PC-9 (cell line): Measurements from ENCODE around the gene CD9. TPM values are rescaled to one million over a fixed set of nuclear protein-coding genes. Genes with fewer than 3 reads are reported as not detected.

ENCODE experiments used
- BruUV-seq: library from RNA; stranded (reverse); fragments of 400-500 nt; replicated peaks from 2 replicates; lab custom pipeline; 2021; lab: Mats Ljungman, UMichigan
- CTCF ChIA-PET: fragments of 300-600 bp; sonication (Branson Sonifier 250); formaldehyde crosslinking; loops from one replicate; lab custom pipeline; 2022; ENCODE audit warnings: antibody characterized with exemption; lab: Charles Lee
- POLR2A ChIA-PET: fragments of 300-600 bp; sonication (Branson Sonifier 250); formaldehyde crosslinking; loops from one replicate; lab custom pipeline; 2022; ENCODE audit warnings: antibody characterized with exemption; ENCODE audit not compliant: unreplicated experiment; lab: Charles Lee
- DNase-seq, 2 experiments: peaks; one replicate each; pipeline versions ENCODE4 v3.0.0 to v3.0.0-alpha.2; 2015 to 2022; ENCODE audit warnings: mixed read lengths in 1 of 2
- H2AFZ ChIP-seq: fragments of 200-600 bp; sonication (generic); 2 replicates; pipeline ENCODE4 v1.8.1; 2017; ENCODE audit warnings: antibody characterized with exemption
- H3F3A ChIP-seq: fragments of 200-600 bp; sonication (generic); 2 replicates; pipeline ENCODE4 v1.8.1; 2017; ENCODE audit warnings: antibody characterized with exemption, mild to moderate bottlenecking, low read depth; ENCODE audit not compliant: insufficient read depth
- H3K27ac ChIP-seq: fragments of 200-600 bp; sonication (generic); 2 replicates; pipeline ENCODE4 v1.6.1; 2016; ENCODE audit warnings: mixed run types
- H3K27me3 ChIP-seq: fragments of 200-600 bp; sonication (generic); 2 replicates; pipeline ENCODE4 v1.6.1; 2016; ENCODE audit warnings: low read depth, mixed run types; ENCODE audit not compliant: insufficient read depth
- H3K36me3 ChIP-seq: fragments of 200-600 bp; sonication (generic); 2 replicates; pipeline ENCODE4 v1.6.1; 2016; ENCODE audit warnings: low read depth, mixed run types
- H3K4me1 ChIP-seq: fragments of 200-600 bp; sonication (generic); replicated peaks from 2 replicates; pipeline ENCODE4 v1.6.1; 2016; ENCODE audit warnings: mixed run types; ENCODE audit not compliant: insufficient read depth
- H3K4me2 ChIP-seq: fragments of 200-600 bp; sonication (generic); 2 replicates; pipeline ENCODE4 v1.6.1; 2017; ENCODE audit warnings: mixed run types
- H3K4me3 ChIP-seq: fragments of 200-600 bp; sonication (generic); 2 replicates; pipeline ENCODE4 v1.6.1; 2016; ENCODE audit warnings: mixed run types
- H3K79me2 ChIP-seq: fragments of 200-600 bp; sonication (generic); 2 replicates; pipeline ENCODE4 v1.6.1; 2017; ENCODE audit warnings: low read depth, mixed run types
- H3K9me2 ChIP-seq: fragments of 200-600 bp; sonication (generic); 2 replicates; pipeline ENCODE4 v1.8.1; 2017; ENCODE audit warnings: mild to moderate bottlenecking; ENCODE audit not compliant: insufficient read depth
- H3K9me3 ChIP-seq: fragments of 200-600 bp; sonication (generic); 2 replicates; pipeline ENCODE4 v1.8.1; 2016; ENCODE audit warnings: low read depth; ENCODE audit not compliant: insufficient read depth
- H4K20me1 ChIP-seq: fragments of 200-600 bp; sonication (generic); 2 replicates; pipeline ENCODE4 v1.8.1; 2017; ENCODE audit not compliant: insufficient read depth
- CTCF ChIP-seq: fragments of 200-600 bp; sonication (generic); conservative IDR thresholded peaks from 2 replicates; pipeline ENCODE4 v1.6.1; 2017; ENCODE audit warnings: mixed run types, antibody characterized with exemption, mild to moderate bottlenecking, moderate library complexity
- EZH2 ChIP-seq: fragments of 200-600 bp; sonication (generic); IDR thresholded peaks from 2 replicates; pipeline ENCODE4 v1.8.0; 2017; ENCODE audit warnings: antibody characterized with exemption, low read depth
- intact Hi-C: fragments of 100-400 bp; cut with micrococcal nuclease; formaldehyde crosslinking; loops from one replicate; pipeline ENCODE4 v1.10.0; 2022; ENCODE audit not compliant: unreplicated experiment
- total RNA-seq: library from RNA; stranded (reverse); gene quantifications from 2 replicates; pipeline ENCODE4 v1.2.3, GENCODE V29; 2021

The CD9 gene
- total RNA-seq, 1 experiment from 2014 or later, result 374 TPM

- intact Hi-C loops, result no loop called here
- H3K4me1 ChIP-seq, result peaks cover 6% of the 10 kb centered on the region
- peaks cover 6% of the 10 kb centered on the region for H3F3A ChIP-seq
- no peaks in the 10 kb centered on the region for H3K79me2 ChIP-seq
- TF ChIP-seq EZH2, result no peak
- TF ChIP-seq CTCF, result no peak
- BruUV-seq, result no TSS peak
- no peak overlapping the region for H2AFZ ChIP-seq
- H3K36me3 ChIP-seq, result no peaks in the 10 kb centered on the region
- DNase-seq, result no peak
- ChIA-PET CTCF (interaction anchor here (0.6 kb wide), 1 partner anchor 48 kb away, joined by 8 read pairs; no protein-coding TSS in a partner anchor), POLR2A (no interaction called here)
- H3K27ac ChIP-seq, result no peak overlapping the region
- H3K9me3 ChIP-seq, result no peaks in the 10 kb centered on the region
- no peaks in the 10 kb centered on the region for H3K27me3 ChIP-seq
- H3K9me2 ChIP-seq, result no peaks in the 10 kb centered on the region; the same call in 1 of the 2 replicates
- H3K4me3 ChIP-seq, result no peak overlapping the region
- no peak overlapping the region for H3K4me2 ChIP-seq
- no peaks in the 10 kb centered on the region for H4K20me1 ChIP-seq
Measured at GRCh38 chr12:6161124-6161882, 38.9 kb upstream of the CD9 start.

GRCh38 chr12:6163416-6164060, 36.7 kb upstream of the CD9 start:
- Histone ChIP-seq H3K4me2 (no peak overlapping the region), H3F3A (peaks cover 28% of the 10 kb centered on the region), H3K27me3 (no peaks in the 10 kb centered on the region), H4K20me1 (no peaks in the 10 kb centered on the region), H3K9me2 (no peaks in the 10 kb centered on the region), H2AFZ (no peak overlapping the region), H3K4me1 (peaks cover 29% of the 10 kb centered on the region), H3K36me3 (no peaks in the 10 kb centered on the region), H3K9me3 (no peaks in the 10 kb centered on the region), H3K27ac (no peak overlapping the region), H3K79me2 (no peaks in the 10 kb centered on the region), H3K4me3 (no peak overlapping the region)
- no peak for DNase-seq
- ChIA-PET CTCF (interaction anchor here (0.6 kb wide), 2 partner anchors 20 to 114 kb away, joined by 3 read pairs; no protein-coding TSS in a partner anchor), POLR2A (interaction anchor here (0.6 kb wide), 1 partner anchor 160 kb away, joined by 8 read pairs; no protein-coding TSS in a partner anchor)
- intact Hi-C loops, result no loop called here
- BruUV-seq, result no TSS peak
- no peak for TF ChIP-seq CTCF
- no peak for TF ChIP-seq EZH2

DNA sequence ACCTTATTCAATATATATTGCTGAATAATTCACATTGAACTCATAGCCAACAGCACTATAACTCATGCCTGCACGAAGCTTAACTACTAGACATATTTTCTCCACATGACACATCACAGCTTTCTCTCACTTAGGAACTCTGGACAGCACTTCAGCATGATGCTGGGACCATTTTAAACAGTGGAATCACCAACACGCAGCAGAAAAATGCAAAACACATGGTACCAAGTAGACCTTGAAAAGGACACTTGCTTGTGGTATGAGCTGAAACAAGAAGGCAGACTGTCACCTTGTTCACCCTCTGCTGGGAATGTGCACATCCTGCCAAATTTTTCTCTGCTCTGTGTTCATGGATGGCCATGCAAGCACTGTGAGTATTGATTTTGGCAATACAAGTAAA, 34.8 kb upstream of the CD9 start:
- Histone ChIP-seq H3K27ac (no peak overlapping the region), H3K79me2 (no peaks in the 10 kb centered on the region), H3F3A (peaks cover 36% of the 10 kb centered on the region), H3K4me3 (no peak overlapping the region), H3K27me3 (no peaks in the 10 kb centered on the region), H3K4me1 (peaks cover 35% of the 10 kb centered on the region), H2AFZ (no peak overlapping the region), H3K9me3 (no peaks in the 10 kb centered on the region), H3K4me2 (no peak overlapping the region), H3K36me3 (no peaks in the 10 kb centered on the region), H3K9me2 (no peaks in the 10 kb centered on the region), H4K20me1 (no peaks in the 10 kb centered on the region)
- CTCF ChIA-PET, result interaction anchor here (0.9 kb wide), 1 partner anchor 81 kb away, joined by 3 read pairs; no protein-coding TSS in a partner anchor
- intact Hi-C loops, result no loop called here
- no peak for DNase-seq
- no peak for TF ChIP-seq CTCF
- TF ChIP-seq EZH2, result no peak
- no TSS peak for BruUV-seq
- POLR2A ChIA-PET, result no interaction called here
